AG04449 (cell line): Measurements from ENCODE around the gene ANKRD11.

ENCODE experiments used
- CTCF ChIA-PET: fragments of 350-600 bp; formaldehyde crosslinking; extraction: SDS; loops from one replicate; lab custom pipeline; 2021; ENCODE audit warnings: antibody characterized with exemption; lab: Yijun Ruan, JAX
- POLR2A ChIA-PET: fragments of 400-600, 350-600 bp; formaldehyde crosslinking; extraction: SDS; loops from one replicate; lab custom pipeline; 2020; ENCODE audit warnings: antibody characterized with exemption, inconsistent platforms; lab: Yijun Ruan, JAX
- DNase-seq: peaks from one replicate; pipeline ENCODE4 v3.0.0-alpha.2; 2010; ENCODE audit warnings: low read depth, low spot score
- H3K4me3 ChIP-seq: 2 replicates; pipeline ENCODE4 v1.5.1; 2011; ENCODE audit warnings: low read depth, mild to moderate bottlenecking, control low read depth, low read length
- CTCF ChIP-seq: IDR thresholded peaks from one replicate; pipeline ENCODE4 v1.5.1; 2011; ENCODE audit warnings: mild to moderate bottlenecking, moderate library complexity, low read length, control low read depth, inconsistent platforms; ENCODE audit not compliant: insufficient read depth; ENCODE audit errors: missing control alignments

ANKRD11 gene

GRCh38 chr16:89292443-89293078 is 197.8 kb downstream of the ANKRD11 start:
- POLR2A ChIA-PET = no interaction called here
- no peak overlapping the region for H3K4me3 ChIP-seq
- no peak for DNase-seq
- CTCF ChIA-PET = interaction anchor here (0.9 to 1.5 kb wide), 4 partner anchors 11 to 216 kb away, joined by 3 to 8 read pairs (median 4); partner anchors contain the start of gene SPG7
- no peak for TF ChIP-seq CTCF

- CTCF ChIA-PET = interaction anchor here (1.1 kb wide), 1 partner anchor 25 kb away, joined by 3 read pairs; no protein-coding TSS in a partner anchor
- POLR2A ChIA-PET = no interaction called here
- no peak for TF ChIP-seq CTCF
- DNase-seq = no peak
- H3K4me3 ChIP-seq = no peak overlapping the region
Observed at GRCh38 chr16:89291776-89292175, 198.6 kb downstream of the ANKRD11 start.

- POLR2A ChIA-PET = no interaction called here
- CTCF ChIA-PET = interaction anchor here (1.1 kb wide), 1 partner anchor 25 kb away, joined by 3 read pairs; no protein-coding TSS in a partner anchor
- TF ChIP-seq CTCF = no peak
- no peak for DNase-seq
- H3K4me3 ChIP-seq = no peak overlapping the region
Observed at GRCh38 chr16:89291363-89291762, 199.0 kb downstream of the ANKRD11 start.

GRCh38 chr16:89290887-89291286 is 199.5 kb downstream of the ANKRD11 start:
- TF ChIP-seq CTCF = no peak
- DNase-seq = no peak
- no peak overlapping the region for H3K4me3 ChIP-seq
- CTCF ChIA-PET = interaction anchor here (3.9 kb wide), 1 partner anchor 218 kb away, joined by 34 read pairs; the partner anchor contains the start of gene SPG7
- POLR2A ChIA-PET = no interaction called here

- TF ChIP-seq CTCF = no peak
- no peak for DNase-seq
- ChIA-PET POLR2A (no interaction called here), CTCF (interaction anchor here (3.1 to 3.9 kb wide), 2 partner anchors 20 to 219 kb away, joined by 21 to 34 read pairs; partner anchors contain the start of gene SPG7)
- H3K4me3 ChIP-seq = no peak overlapping the region
Observed at GRCh38 chr16:89290472-89290871, 199.9 kb downstream of the ANKRD11 start.
